NK-92 treated with Interleukin-12 subunit alpha and Interleukin-12 subunit beta, amount 100 ng/mL, for 24 hours (cell line): ENCODE data around the gene DUSP2.

ENCODE experiments used
- DNase-seq: peaks from one replicate; lab custom pipeline; 2025; lab: John Stamatoyannopoulos, UW

The DUSP2 gene

GRCh38 chr2:96099861-96100798, 45.1 kb downstream of the DUSP2 start:
- DNase-seq: no peak

DNA sequence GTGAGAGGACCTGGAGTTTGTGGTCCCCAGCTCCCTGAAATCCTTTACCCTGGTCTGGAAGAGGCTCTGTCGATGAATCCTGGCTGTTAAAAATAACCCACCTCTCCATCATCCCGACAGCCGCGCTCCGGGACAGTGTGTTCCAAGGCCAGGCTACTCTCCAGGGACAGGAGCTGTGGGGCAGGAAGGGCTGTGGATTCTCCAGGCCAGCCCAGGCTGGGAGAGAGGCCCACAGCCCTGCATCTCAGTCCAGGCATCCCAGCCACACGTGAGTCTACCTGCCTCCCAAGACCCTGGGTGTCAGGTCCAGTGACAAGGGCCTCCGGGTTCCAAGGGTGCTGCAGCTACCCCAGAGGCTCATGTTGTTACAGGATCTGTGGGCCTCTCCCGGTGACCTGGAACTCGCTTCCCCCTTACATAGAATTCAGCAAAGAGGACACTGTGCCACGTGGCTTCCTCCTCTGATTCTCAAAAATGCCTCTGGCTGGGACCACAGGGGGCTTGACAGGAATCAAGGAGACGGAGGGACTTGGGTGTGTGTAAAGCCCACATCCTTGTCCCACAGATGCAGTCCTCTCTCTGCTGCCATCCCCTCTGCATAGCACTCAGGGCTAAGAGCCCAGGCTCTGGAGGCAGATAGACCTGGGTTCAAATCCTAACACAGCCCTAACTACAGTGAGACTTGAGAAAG, 46.2 kb downstream of the DUSP2 start:
- no peak for DNase-seq

- no peak for DNase-seq
These were observed 47.1 kb downstream of the DUSP2 start for GRCh38 chr2:96097951-96098823.

DNA sequence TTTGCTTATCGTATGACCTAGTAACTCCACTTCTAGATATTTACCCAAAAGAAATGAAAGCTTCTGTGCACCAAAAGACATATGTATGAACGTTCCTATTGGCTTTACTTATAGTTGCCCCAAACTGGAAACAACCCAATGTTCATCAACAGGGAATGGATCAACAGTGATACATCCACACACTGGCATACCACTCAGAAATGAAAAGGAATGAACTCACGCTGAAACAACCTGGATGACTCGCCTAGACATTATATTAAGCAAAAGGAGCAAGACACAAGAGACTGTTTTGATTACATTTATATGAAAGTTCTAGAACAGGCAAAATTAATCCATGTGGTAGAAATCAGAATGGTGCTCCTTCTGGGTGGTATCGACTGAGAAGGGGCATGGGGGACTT, 47.8 kb downstream of the DUSP2 start:
- DNase-seq: no peak

DNA sequence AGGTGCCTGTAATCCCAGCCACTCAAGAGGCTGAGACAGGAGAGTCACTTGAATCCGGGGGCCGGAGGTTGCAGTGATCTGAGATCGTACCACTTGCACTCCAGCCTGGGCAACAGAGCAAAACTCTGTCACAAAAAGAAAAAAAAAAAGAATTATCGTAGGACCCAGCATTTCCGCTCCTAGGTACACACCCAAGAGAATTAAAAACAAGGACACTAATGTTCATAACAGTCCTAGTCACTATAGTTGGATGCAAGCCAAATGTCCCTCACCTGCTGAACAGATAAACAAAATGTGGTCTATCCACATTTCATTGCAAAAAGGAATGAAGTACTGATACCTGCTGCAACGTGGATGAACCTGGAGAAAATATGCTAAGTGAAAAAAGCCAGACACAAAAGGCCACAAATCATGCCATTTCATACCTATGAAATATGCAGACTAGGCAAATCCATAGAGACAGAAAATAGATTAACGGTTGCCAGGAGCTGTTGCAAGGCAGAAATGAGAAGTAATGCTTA, 50.1 kb downstream of the DUSP2 start:
- no peak for DNase-seq

- DNase-seq: no peak
These were observed 51.7 kb downstream of the DUSP2 start for GRCh38 chr2:96093528-96093927.
